HCEC 1CT (cell line): ENCODE results near the gene CAPN10.

ENCODE experiments used
- DNase-seq: peaks from one replicate; pipeline ENCODE4 v3.0.0-alpha.2; 2017

The CAPN10 gene

GRCh38 chr2:240590681-240591111 lies 4.2 kb downstream of the CAPN10 start:
- no peak for DNase-seq

DNA sequence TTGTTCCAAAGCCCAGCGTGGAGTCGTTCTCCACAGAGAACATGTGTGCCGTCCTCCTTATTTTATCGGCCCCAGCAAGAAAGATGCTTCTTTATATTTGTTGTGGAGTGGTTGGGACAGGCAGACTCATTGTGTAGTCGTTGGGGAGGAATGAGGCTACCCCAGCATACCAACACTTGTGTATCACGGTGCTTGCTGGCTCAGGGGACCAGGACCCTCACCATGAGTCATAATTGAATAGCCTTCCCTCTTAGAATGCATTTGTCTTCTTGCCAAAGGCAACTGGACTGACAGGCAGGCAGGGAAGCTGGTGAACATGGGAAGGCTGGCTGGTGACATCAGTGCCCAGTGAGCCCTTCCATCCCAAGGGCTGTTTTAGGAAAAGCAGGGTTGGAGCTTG lies 4.7 kb downstream of the CAPN10 start:
- no peak for DNase-seq

DNA sequence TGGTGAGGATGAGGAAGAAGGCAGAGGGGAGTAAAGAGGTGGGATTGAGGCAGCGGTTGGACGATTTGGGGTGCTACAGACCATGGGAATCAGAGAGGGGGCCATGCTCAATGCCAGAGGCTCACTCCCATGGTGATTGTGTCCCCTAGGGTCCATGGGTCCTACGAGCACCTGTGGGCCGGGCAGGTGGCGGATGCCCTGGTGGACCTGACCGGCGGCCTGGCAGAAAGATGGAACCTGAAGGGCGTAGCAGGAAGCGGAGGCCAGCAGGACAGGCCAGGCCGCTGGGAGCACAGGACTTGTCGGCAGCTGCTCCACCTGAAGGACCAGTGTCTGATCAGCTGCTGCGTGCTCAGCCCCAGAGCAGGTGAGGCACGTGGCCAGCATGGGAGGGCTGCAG lies 5.2 kb downstream of the CAPN10 start:
- no peak for DNase-seq

- no peak for DNase-seq
These were observed 6.6 kb downstream of the CAPN10 start for GRCh38 chr2:240593026-240593702.

DNA sequence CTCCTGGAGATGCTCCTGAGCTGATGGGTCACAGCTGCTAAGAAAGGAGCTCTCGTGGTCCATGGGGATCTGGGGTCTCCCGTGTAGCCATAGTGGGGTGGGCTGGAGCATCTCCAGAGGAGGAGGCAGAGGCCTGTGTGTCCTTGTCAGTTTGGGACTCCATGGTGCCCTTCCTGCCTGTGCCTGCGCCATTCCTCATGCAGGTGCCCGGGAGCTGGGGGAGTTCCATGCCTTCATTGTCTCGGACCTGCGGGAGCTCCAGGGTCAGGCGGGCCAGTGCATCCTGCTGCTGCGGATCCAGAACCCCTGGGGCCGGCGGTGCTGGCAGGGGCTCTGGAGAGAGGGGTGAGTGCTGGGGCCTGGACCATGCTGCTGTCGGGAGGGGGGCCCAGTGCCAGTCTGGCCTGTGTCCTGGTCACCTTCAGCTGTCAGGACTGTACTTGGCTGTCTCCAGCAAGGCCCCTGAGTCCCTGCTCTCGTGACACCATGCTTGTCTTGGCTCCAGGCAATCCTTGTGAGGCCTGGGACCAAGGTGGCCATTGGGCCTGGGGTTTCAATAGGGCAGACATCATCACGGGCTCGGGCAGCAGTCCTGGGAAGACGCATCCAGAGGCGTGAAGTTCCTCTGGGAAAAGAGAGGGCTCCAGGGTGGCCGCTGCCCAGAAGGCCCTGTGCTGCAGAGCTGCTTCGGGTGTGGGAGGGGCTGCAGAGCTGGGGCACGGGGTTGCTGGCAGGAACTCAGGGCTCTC lies 7.3 kb downstream of the CAPN10 start:
- DNase-seq = no peak

- DNase-seq = no peak
These were observed 8.2 kb downstream of the CAPN10 start for GRCh38 chr2:240594511-240595380.

GRCh38 chr2:240595381-240596079 lies 9.0 kb downstream of the CAPN10 start:
- no peak for DNase-seq

- DNase-seq = no peak
These were observed 9.5 kb downstream of the CAPN10 start for GRCh38 chr2:240596080-240596460.

GRCh38 chr2:240596491-240596931 lies 10.0 kb downstream of the CAPN10 start:
- DNase-seq = no peak

- no peak for DNase-seq
These were observed 10.5 kb downstream of the CAPN10 start for GRCh38 chr2:240597054-240597418.

DNA sequence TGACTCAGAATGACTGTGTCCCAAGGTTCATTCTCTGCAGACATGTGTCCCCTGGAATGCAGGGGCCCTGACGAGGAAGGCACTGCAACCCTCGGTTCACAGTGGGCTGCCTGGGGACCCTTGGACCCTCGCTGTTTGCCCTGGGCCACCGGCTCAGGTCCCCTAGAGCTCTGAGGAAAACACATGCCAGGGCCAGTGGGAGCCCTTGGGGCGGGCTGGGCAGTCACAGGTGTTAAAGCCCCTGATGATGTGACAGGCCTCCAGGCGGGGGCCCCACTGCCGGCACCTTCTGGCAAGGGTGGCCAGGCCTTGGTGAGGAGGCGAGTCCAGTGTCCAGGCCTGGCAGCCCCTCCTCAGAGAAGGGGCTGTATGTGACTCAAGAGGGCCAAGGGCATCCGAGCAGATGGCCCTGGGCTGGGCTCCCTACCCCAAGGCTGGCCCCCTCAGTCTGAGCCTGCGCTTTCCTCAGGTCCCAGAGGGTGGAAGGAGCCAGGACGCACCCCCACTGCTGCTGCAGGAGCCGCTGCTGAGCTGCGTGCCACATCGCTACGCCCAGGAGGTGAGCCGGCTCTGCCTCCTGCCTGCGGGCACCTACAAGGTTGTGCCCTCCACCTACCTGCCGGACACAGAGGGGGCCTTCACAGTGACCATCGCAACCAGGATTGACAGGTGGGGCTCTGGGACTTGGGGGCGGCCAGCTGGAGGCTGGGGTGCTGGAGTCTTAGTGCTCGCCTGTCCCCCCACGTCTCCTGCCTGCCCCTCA lies 11.1 kb downstream of the CAPN10 start:
- no peak for DNase-seq

GRCh38 chr2:240598311-240598911 lies 11.9 kb downstream of the CAPN10 start:
- DNase-seq = no peak

DNA sequence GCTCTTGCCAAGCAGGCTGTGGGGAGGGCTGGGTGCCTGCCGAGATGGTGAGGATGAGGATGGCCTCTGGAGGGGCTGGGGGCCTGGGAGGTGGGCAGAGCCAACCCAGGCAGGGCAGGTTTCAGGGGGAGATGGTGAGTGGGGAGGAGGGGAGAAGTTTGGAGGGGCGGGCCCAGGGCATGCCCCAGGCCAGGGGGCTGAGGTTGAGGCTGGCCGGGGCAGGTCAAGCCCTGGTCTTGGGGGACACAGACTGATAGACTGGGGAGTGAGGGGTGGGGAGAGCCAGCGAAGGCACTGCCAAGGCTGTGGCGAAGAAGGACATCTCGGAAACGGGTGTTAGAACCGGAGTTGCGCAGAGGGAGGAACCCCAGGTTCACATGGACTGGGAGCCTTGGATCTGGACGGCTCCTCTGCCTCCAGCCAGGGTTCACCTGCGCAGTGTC lies 12.6 kb downstream of the CAPN10 start:
- no peak for DNase-seq

GRCh38 chr2:240600451-240600961 lies 14.0 kb downstream of the CAPN10 start:
- no peak for DNase-seq

- DNase-seq = no peak
These were observed 14.7 kb downstream of the CAPN10 start for GRCh38 chr2:240601061-240601830.

GRCh38 chr2:240601831-240602160 lies 15.3 kb downstream of the CAPN10 start:
- DNase-seq = no peak

GRCh38 chr2:240602266-240603050 lies 15.9 kb downstream of the CAPN10 start:
- no peak for DNase-seq

GRCh38 chr2:240603081-240603835 lies 16.7 kb downstream of the CAPN10 start:
- DNase-seq = no peak

DNA sequence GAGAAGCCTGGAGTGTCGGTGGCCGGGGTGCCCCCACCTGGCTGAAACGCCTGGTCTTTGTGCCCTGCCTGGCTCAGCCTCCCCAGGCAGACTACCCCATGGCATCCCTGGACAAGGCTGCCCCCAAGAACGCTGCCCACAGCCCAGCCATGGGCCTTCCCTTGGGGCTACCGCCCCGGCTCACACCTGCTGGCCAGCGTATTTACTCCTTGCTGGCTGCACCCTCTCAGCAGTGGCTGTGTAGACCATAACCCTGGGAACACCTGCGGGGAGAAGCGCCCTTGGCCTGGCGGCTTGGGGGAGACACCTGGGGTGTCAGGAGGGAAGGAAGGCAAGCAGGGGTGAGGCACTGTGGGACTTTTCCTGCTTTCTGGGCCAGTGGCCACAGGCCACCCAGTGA lies 17.3 kb downstream of the CAPN10 start:
- no peak for DNase-seq
